ENCODE results near the gene ADRA2C. TPM values are rescaled to one million over a fixed set of nuclear protein-coding genes. Genes with fewer than 3 reads are reported as not detected.
A peak's percentile ranks its signal among the peaks of the same experiment; 100 is the strongest.

ADRA2C gene
- total and polyA plus RNA-seq, 12 donors, result 2.8 to 8.8 (median 5.5) TPM

DNA sequence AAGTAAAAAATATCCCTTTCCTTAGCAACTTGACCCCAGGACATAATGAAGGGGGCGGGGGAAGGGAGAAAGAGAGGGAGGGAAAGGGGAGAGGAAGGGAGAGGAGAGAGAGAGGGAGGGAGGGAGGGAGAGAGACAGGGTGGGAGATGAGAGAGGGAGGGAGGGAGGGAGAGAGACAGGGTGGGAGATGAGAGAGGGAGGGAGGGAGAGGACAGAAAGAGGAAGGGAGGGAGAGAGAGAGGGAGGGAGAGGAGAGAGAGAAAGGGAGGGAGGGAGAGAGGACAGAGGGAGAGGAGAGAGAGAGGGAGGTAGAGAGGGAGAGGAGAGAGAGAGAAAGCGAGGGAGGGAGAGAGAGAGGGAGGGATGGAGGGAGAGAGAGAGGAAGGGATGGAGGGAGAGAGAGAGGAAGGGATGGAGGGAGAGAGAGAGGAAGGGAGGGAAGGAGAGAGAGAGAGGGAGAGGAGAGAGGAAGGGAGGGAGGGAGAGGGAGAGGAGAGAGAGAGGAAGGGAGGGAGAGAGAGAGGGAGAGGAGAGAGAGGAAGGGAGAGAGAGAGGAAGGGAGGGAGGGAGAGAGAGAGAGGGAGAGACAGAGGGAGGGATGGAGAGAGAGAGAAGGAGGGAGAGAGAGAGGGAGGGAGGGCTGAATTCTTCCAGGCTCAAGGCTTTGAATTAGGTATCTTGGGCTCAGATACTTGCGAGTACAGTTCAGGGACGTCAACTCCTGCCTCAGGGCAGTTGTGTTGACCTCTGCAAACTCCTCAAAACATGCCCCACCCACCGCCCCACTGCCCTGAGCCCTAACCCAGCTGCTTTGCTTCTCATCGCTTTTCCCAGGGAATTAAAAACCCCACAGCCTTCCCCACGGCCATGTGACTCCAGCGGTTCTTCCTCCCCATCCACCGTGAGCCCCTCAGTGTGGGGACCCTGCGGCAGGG is 40.0 kb upstream of the ADRA2C start:
- H3K36me3 ChIP-seq, result no peaks in the 10 kb centered on the region
- H3K4me3 ChIP-seq, result no peak overlapping the region
- TF ChIP-seq, protein P1, sequence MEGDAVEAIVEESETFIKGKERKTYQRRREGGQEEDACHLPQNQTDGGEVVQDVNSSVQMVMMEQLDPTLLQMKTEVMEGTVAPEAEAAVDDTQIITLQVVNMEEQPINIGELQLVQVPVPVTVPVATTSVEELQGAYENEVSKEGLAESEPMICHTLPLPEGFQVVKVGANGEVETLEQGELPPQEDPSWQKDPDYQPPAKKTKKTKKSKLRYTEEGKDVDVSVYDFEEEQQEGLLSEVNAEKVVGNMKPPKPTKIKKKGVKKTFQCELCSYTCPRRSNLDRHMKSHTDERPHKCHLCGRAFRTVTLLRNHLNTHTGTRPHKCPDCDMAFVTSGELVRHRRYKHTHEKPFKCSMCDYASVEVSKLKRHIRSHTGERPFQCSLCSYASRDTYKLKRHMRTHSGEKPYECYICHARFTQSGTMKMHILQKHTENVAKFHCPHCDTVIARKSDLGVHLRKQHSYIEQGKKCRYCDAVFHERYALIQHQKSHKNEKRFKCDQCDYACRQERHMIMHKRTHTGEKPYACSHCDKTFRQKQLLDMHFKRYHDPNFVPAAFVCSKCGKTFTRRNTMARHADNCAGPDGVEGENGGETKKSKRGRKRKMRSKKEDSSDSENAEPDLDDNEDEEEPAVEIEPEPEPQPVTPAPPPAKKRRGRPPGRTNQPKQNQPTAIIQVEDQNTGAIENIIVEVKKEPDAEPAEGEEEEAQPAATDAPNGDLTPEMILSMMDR (IDR thresholded peaks at IDR 0.05), result no peak
- H3K9me3 ChIP-seq, result no peaks in the 10 kb centered on the region
- no peak for DNase-seq
- no peak for ATAC-seq
- no peak overlapping the region for H3K27ac ChIP-seq
- peaks cover 0 to 9% (median 0%) of the 10 kb centered on the region in 9 donors for H3K4me1 ChIP-seq
- peaks cover 10 to 79% (median 71%) of the 10 kb centered on the region in 7 donors for H3K27me3 ChIP-seq
- intact Hi-C loops (cut with DNase I), result no loop called here
- WGBS, 2 donors, result 39 to 43% methylated on average over 10 of the region's 10 CpGs

DNA sequence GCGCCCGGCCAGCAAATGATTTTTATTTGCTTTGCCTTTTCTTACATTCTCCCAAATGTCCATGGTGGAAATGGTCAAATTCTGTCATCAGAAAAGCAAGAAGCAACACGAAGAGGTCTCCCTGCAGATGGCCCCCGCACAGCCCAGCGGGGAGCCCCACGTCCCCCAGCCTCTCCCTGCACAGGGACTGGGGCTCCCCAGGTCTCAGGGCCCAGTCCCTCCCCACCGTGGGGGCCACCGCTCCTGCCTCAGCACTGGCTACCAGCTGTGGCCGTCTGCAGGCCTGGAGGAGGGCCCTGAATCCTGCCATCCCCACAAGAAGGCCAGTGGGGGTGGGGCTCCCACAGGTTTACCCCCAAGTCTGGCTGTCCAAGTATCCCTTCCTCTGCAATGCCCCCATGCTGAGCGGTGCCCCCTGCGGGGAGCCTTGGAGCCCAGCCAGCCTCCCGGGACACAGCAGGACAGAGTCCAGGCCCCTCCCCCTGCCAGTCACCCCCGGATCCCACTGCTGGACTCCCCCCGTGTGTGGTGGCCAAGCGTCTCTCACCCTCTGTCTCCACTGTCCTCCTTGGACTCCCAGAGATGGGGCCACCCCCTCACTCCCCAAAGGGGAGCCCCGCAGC is 38.2 kb upstream of the ADRA2C start:
- no peaks in the 10 kb centered on the region for H3K36me3 ChIP-seq
- intact Hi-C loops (cut with DNase I), result no loop called here
- peaks cover 10 to 78% (median 60%) of the 10 kb centered on the region in 7 donors for H3K27me3 ChIP-seq
- DNase-seq, result no peak
- H3K4me1 ChIP-seq, result peaks cover 0 to 9% (median 0%) of the 10 kb centered on the region in 9 donors
- WGBS, 2 donors, result 57 to 58% methylated on average over 16 of the region's 16 CpGs
- H3K4me3 ChIP-seq, result no peak overlapping the region
- H3K27ac ChIP-seq, result no peak overlapping the region
- TF ChIP-seq, protein P1 (IDR thresholded peaks at IDR 0.05), result no peak
- peaks cover 0 to 5% (median 0%) of the 10 kb centered on the region in 11 donors for H3K9me3 ChIP-seq
- peak in 1 of 8 donors; percentile 20 for ATAC-seq

DNA sequence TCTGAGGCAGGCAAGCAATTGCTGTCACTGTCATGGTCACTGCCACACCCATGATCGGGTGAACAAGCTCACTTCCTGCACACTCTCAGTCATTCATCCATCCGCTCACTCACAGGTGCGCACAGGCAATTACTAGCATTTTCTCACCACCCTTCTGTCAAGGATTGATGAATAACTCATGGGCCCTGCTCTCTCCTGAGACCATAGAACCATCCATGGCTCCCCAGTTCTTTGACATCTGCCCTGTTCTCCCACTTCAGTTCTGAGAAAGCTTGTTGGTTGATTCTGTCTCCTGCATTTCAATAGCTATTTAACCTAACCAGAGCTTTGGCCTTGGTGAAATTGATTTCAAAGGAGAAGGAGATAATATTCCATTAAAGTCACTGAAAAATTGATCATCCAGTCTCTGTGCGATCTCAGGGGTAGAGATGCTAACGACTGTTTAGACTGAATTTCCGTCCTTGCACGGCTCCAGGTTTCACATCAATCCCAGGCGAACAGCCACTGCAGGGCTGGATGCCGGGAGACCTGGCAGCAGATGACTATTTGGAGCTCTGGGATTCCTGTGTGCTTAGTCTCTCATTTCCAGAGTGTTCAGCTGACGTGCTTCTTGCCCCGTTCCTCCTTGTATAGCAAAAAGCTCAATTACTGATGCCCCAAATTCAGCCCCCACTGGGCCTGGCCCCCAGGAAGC is 36.9 kb upstream of the ADRA2C start:
- DNase-seq (no peak), ATAC-seq (peak in 4 of 8 donors; percentile 27 to 46 (median 32))
- TF ChIP-seq, protein P1 (IDR thresholded peaks at IDR 0.05), result no peak
- Histone ChIP-seq H3K4me3 (no peak overlapping the region), H3K27ac (no peak overlapping the region), H3K36me3 (no peaks in the 10 kb centered on the region), H3K27me3 (peaks cover 10 to 77% (median 51%) of the 10 kb centered on the region in 7 donors), H3K4me1 (peaks cover 0 to 8% (median 0%) of the 10 kb centered on the region in 9 donors), H3K9me3 (peaks cover 0 to 5% (median 0%) of the 10 kb centered on the region in 11 donors)
- 61% methylated on average over 11 of the region's 11 CpGs for WGBS, 2 donors
- intact Hi-C loops (cut with DNase I), result no loop called here

DNA sequence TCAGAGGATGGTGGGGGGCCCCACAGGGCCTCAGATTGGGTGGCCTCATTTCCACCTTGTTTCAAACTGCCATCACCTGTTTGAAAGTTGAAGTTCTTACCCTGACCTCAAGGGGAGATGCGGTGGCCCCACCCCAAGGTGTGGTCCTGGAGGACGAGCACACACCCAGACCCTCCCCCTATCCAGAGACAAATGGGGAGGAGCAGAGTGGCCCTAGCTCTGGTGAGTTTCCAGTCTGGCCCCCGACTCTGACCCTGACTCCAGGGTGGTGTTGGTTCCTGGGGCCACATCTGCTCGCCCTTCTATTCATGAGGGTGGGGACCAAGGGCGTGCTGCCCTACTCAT is 36.3 kb upstream of the ADRA2C start:
- DNase-seq (no peak), ATAC-seq (peak in 1 of 8 donors; percentile 6)
- peaks cover 8 to 77% (median 46%) of the 10 kb centered on the region in 7 donors for H3K27me3 ChIP-seq
- no peaks in the 10 kb centered on the region for H3K36me3 ChIP-seq
- 55 to 74% methylated on average over 5 of the region's 5 CpGs for WGBS, 2 donors
- no peak overlapping the region for H3K4me3 ChIP-seq
- intact Hi-C loops (cut with DNase I), result no loop called here
- no peak overlapping the region for H3K27ac ChIP-seq
- H3K4me1 ChIP-seq, result peaks cover 0 to 7% (median 0%) of the 10 kb centered on the region in 9 donors
- peaks cover 0 to 5% (median 0%) of the 10 kb centered on the region in 11 donors for H3K9me3 ChIP-seq
- TF ChIP-seq, protein P1 (IDR thresholded peaks at IDR 0.05), result no peak
